ENCODE measurements around the gene DLG1. TPM values are rescaled to one million over a fixed set of nuclear protein-coding genes. Genes with fewer than 3 reads are reported as not detected.

The DLG1 gene
- total and polyA plus RNA-seq, 2 of the 4 experiments (the other 2 are of a cell fraction): 21.2 to 57.7 TPM

DNA sequence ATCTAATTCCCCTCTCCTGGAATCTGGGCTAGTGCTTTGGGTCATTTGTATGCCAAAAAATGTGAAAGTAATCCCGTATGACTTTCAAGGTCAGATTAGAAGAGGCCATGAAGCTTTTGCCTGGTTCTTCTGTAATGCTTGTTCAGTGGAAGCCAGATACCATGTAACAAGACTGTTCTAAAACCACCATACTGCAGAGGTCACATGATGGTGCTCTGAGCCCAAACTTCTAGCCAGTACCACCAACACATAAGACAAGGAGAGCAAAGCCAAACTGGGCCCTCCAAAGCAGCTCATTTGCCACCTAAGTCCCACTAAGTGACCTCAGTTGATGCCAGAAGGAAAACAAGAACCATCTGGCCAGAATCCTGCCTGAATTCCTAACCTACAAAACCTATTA is 204.5 kb downstream of the DLG1 start:
- no peak overlapping the region for H4K8ac ChIP-seq (ENCODE audit: low read depth in 2 of 2, low read length in 2 of 2)
- H2AK5ac ChIP-seq (ENCODE audit: low read depth, low read length): no peak overlapping the region
- WGBS, 2 experiments (ENCODE audit: extremely low coverage in 2 of 2, insufficient read length in 1 of 2): no CpG with 5 or more reads among the region's 1 CpG
- no peak overlapping the region for H2BK5ac ChIP-seq (ENCODE audit: low read depth, low read length, poor library complexity, severe bottlenecking)
- peak overlapping the region; percentile 52; the same call in 1 of the 2 replicates for H3K18ac ChIP-seq (ENCODE audit: low read depth, low read length)
- H3K27ac ChIP-seq (ENCODE audit: insufficient read depth, low read length): no peak overlapping the region
- no peak overlapping the region for H3K4ac ChIP-seq (ENCODE audit: low read depth, low read length)
- H3K9ac ChIP-seq (ENCODE audit: low read depth, low read length): no peak overlapping the region
- no peak overlapping the region for H2BK15ac ChIP-seq (ENCODE audit: low read depth, low read length)
- H3K9me1 ChIP-seq (ENCODE audit: insufficient read depth, low read length): peaks cover 2% of the 10 kb centered on the region; the same call in 1 of the 2 replicates
- H3K14ac ChIP-seq (replicated peaks; ENCODE audit: low read depth, low read length): no peak overlapping the region
- peaks cover 5% of the 10 kb centered on the region; the same call in 1 of the 2 replicates for H3K36me3 ChIP-seq (ENCODE audit: control insufficient read depth, insufficient read depth, low read length)
- no peak overlapping the region for H3K4me3 ChIP-seq (ENCODE audit: insufficient read depth, low read depth, low read length)
- intact Hi-C loops (cut with micrococcal nuclease) (no loop called here), dilution Hi-C loops (cut with HindIII; ENCODE audit: low sequenced_read_pairs, unreplicated experiment) (no loop called here), in situ Hi-C loops (cut with MboI; ENCODE audit: low sequenced_read_pairs) (no loop called here)
- H4K20me1 ChIP-seq (ENCODE audit: insufficient read depth, low read length): no peaks in the 10 kb centered on the region
- H2BK20ac ChIP-seq (ENCODE audit: low read depth, low read length): no peak overlapping the region
- ATAC-seq (ENCODE audit: low read depth): no peak
- H3K9me3 ChIP-seq (ENCODE audit: control insufficient read depth, insufficient read depth, low read length): no peaks in the 10 kb centered on the region
- H4K5ac ChIP-seq (ENCODE audit: low read depth, low read length): no peak overlapping the region
- no peak for DNase-seq
- CTCF ChIA-PET: no interaction called here
- H2AK9ac ChIP-seq (replicated peaks; ENCODE audit: low read depth, low read length, poor library complexity): no peak overlapping the region
- H4K91ac ChIP-seq (ENCODE audit: insufficient read depth, low read depth, low read length): no peak overlapping the region
- H2AFZ ChIP-seq (replicated peaks; ENCODE audit: low read length, poor library complexity): no peak overlapping the region
- TF ChIP-seq, protein P1, sequence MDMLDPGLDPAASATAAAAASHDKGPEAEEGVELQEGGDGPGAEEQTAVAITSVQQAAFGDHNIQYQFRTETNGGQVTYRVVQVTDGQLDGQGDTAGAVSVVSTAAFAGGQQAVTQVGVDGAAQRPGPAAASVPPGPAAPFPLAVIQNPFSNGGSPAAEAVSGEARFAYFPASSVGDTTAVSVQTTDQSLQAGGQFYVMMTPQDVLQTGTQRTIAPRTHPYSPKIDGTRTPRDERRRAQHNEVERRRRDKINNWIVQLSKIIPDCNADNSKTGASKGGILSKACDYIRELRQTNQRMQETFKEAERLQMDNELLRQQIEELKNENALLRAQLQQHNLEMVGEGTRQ (IDR thresholded peaks at IDR 0.05; ENCODE audit: low read depth, low read length): no peak
- TF ChIP-seq ELK1 (IDR thresholded peaks at IDR 0.05; ENCODE audit: borderline replicate concordance, low read depth, low read length) (no peak), CEBPB (IDR thresholded peaks at IDR 0.05; ENCODE audit: low read depth, low read length) (no peak), BHLHE40 (IDR thresholded peaks at IDR 0.05; ENCODE audit: low read depth, low read length) (no peak), CTCF (conservative IDR thresholded peaks at IDR 0.05; ENCODE audit: low read depth, low read length) (no peak), MXI1 (IDR thresholded peaks at IDR 0.05; ENCODE audit: borderline replicate concordance, low read depth, low read length) (no peak), RAD21 (IDR thresholded peaks at IDR 0.05; ENCODE audit: low read length) (no peak), NFE2L2 (IDR thresholded peaks at IDR 0.05; ENCODE audit: low read depth, low read length) (no peak), CHD1 (IDR thresholded peaks at IDR 0.05; ENCODE audit: low read depth, low read length) (no peak), MAZ (IDR thresholded peaks at IDR 0.05; ENCODE audit: borderline replicate concordance, low read depth, low read length) (no peak), RFX5 (IDR thresholded peaks at IDR 0.05; ENCODE audit: low read depth, low read length) (no peak), RCOR1 (IDR thresholded peaks at IDR 0.05; ENCODE audit: insufficient replicate concordance, low read length) (no peak), MAFK (IDR thresholded peaks at IDR 0.05; ENCODE audit: low read depth, low read length) (no peak), FOS (IDR thresholded peaks at IDR 0.05; ENCODE audit: low read depth, low read length) (no peak), SMC3 (IDR thresholded peaks at IDR 0.05; ENCODE audit: low read depth, low read length) (no peak)
- H3K4me2 ChIP-seq (ENCODE audit: low read depth, low read length): no peak overlapping the region
- H3K79me1 ChIP-seq (ENCODE audit: low read depth in 1 of 2, low read length in 2 of 2): peaks cover 0 to 7% of the 10 kb centered on the region in 2 experiments; a peak in 2 of 4 replicates
- H3K27me3 ChIP-seq (ENCODE audit: control insufficient read depth, insufficient read depth, low read length): no peaks in the 10 kb centered on the region
- POLR2A ChIA-PET (ENCODE audit: unreplicated experiment): no interaction called here
- BruUV-seq (replicated peaks): no TSS peak
- no peak overlapping the region for H3K23ac ChIP-seq (ENCODE audit: low read depth, low read length)
- H3K56ac ChIP-seq (ENCODE audit: extremely low read depth, insufficient read depth, low read length): no peak overlapping the region
- H3K4me1 ChIP-seq (ENCODE audit: control insufficient read depth, insufficient read depth, low read length): peaks cover 2% of the 10 kb centered on the region
- no peak overlapping the region for H2BK120ac ChIP-seq (ENCODE audit: low read depth, low read length)

Measured in IMR-90 (cell line).